Endodermal cell (in vitro differentiated cells): ENCODE data around the gene ZNF556. TPM values are rescaled to one million over a fixed set of nuclear protein-coding genes. Genes with fewer than 3 reads are reported as not detected.

Experiments used
- DNase-seq: peaks from one replicate; pipeline ENCODE4 v3.0.0-alpha.2; 2017
- H3K27ac ChIP-seq: 2 replicates; pipeline ENCODE4 v1.5.1; 2013; ENCODE audit warnings: mild to moderate bottlenecking, low read depth, low read length, moderate library complexity
- H3K27me3 ChIP-seq: 2 replicates; pipeline ENCODE4 v1.6.1; 2013; ENCODE audit warnings: mild to moderate bottlenecking, low read length, moderate library complexity; ENCODE audit not compliant: insufficient read depth, control insufficient read depth, poor library complexity, severe bottlenecking
- H3K36me3 ChIP-seq: 2 replicates; pipeline ENCODE4 v1.7.0; 2013; ENCODE audit warnings: mild to moderate bottlenecking, low read length, moderate library complexity; ENCODE audit not compliant: control insufficient read depth, insufficient read depth
- H3K4me1 ChIP-seq: one replicate; pipeline ENCODE4 v1.7.0; 2013; ENCODE audit warnings: low read length; ENCODE audit not compliant: control insufficient read depth, insufficient read depth
- H3K4me3 ChIP-seq: 2 replicates; pipeline ENCODE4 v1.5.1; 2013; ENCODE audit warnings: mild to moderate bottlenecking, low read length, moderate library complexity
- H3K9ac ChIP-seq: 2 replicates; pipeline ENCODE4 v1.6.1; 2013; ENCODE audit warnings: mild to moderate bottlenecking, low read length, moderate library complexity; ENCODE audit not compliant: poor library complexity, severe bottlenecking; ENCODE audit errors: extremely low read depth
- H3K9me3 ChIP-seq: 2 replicates; pipeline ENCODE4 v1.6.1; 2013; ENCODE audit warnings: mild to moderate bottlenecking, low read length, moderate library complexity; ENCODE audit not compliant: control insufficient read depth
- H3K27ac Mint-ChIP-seq: 2 replicates; pipeline ENCODE4 v1.8.0; 2020; ENCODE audit warnings: mixed read lengths
- H3K27me3 Mint-ChIP-seq: 2 replicates; pipeline ENCODE4 v1.8.0; 2021; ENCODE audit warnings: mild to moderate bottlenecking, mixed read lengths; ENCODE audit not compliant: insufficient read depth
- H3K36me3 Mint-ChIP-seq: 2 replicates; pipeline ENCODE4 v1.8.0; 2020; ENCODE audit warnings: low read depth, mixed read lengths
- H3K4me1 Mint-ChIP-seq: 2 replicates; pipeline ENCODE4 v1.8.0; 2020; ENCODE audit warnings: mixed read lengths
- H3K4me3 Mint-ChIP-seq: 2 replicates; pipeline ENCODE4 v1.8.0; 2020; ENCODE audit warnings: mild to moderate bottlenecking, moderate library complexity, mixed read lengths
- H3K9me3 Mint-ChIP-seq: 2 replicates; pipeline ENCODE4 v1.8.0; 2020; ENCODE audit warnings: mild to moderate bottlenecking, mixed read lengths
- whole genome bisulfite sequencing, 2 experiments: methylation state at CpG; one replicate each; pipeline versions ENCODE4 v1.1.5 to v1.1.7; 2013; ENCODE audit warnings: missing lambda C conversion rate in 2 of 2, mixed read lengths in 1 of 2; ENCODE audit not compliant: insufficient coverage in 1 of 2, insufficient read length in 1 of 2; 5-methylcytosine and 5-hydroxymethylcytosine counted together
- total RNA-seq, 2 donors: library from RNA; stranded (reverse); fragmentation: NEBNext Ultra II Directional in 1 of 2; extraction: Animal tissue kit (Norgen Biotek cat#: 25700) in 1 of 2; gene quantifications; 2 replicates in 1 of 2; 3 replicates in 1 of 2; pipeline ENCODE4 v1.2.1, GENCODE V29; 2021
- TF ChIP-seq, protein P1 (sequence below): fragments of 200-600 bp; sonication (generic); conservative IDR thresholded peaks from 2 replicates; pipeline ENCODE4 v1.5.0; 2021; ENCODE audit warnings: antibody characterized with exemption, mild to moderate bottlenecking

The ZNF556 gene
- total RNA-seq, 2 donors from 2014 or later = not detected

DNA sequence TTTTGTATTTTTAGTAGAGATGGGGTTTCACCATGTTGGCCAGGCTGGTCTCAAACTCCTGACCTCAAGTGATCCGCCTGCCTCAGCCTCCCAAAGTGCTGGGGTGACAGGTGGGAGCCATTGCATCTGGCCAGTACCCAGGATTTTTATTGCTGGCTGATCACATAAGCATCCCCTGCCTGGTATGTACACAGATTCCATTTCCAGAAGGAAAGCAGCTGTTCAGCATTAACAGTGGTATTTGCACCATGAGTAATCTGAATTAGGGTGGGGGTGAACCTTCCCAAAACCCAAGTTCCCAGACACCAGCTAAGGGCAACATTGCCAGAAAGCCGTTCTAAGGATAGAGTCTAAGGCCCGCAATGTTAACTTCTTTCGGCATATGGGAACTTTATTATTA, 18.5 kb upstream of the ZNF556 start:
- H3K4me1 Mint-ChIP-seq = no peaks in the 10 kb centered on the region
- no peaks in the 10 kb centered on the region for H3K27me3 ChIP-seq
- no peaks in the 10 kb centered on the region for H3K4me1 ChIP-seq
- H3K9ac ChIP-seq = no peak overlapping the region
- peaks cover 94% of the 10 kb centered on the region for H3K9me3 ChIP-seq
- DNase-seq = no peak
- TF ChIP-seq, protein P1, sequence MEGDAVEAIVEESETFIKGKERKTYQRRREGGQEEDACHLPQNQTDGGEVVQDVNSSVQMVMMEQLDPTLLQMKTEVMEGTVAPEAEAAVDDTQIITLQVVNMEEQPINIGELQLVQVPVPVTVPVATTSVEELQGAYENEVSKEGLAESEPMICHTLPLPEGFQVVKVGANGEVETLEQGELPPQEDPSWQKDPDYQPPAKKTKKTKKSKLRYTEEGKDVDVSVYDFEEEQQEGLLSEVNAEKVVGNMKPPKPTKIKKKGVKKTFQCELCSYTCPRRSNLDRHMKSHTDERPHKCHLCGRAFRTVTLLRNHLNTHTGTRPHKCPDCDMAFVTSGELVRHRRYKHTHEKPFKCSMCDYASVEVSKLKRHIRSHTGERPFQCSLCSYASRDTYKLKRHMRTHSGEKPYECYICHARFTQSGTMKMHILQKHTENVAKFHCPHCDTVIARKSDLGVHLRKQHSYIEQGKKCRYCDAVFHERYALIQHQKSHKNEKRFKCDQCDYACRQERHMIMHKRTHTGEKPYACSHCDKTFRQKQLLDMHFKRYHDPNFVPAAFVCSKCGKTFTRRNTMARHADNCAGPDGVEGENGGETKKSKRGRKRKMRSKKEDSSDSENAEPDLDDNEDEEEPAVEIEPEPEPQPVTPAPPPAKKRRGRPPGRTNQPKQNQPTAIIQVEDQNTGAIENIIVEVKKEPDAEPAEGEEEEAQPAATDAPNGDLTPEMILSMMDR = no peak
- no peak overlapping the region for H3K27ac ChIP-seq
- H3K4me3 ChIP-seq = peak overlapping the region; percentile 41
- peaks cover 85% of the 10 kb centered on the region for H3K36me3 Mint-ChIP-seq
- 96 to 97% methylated on average over 3 to 4 of the region's 4 CpGs for WGBS, 2 experiments
- H3K27ac Mint-ChIP-seq = no peak overlapping the region
- no peak overlapping the region for H3K4me3 Mint-ChIP-seq
- H3K27me3 Mint-ChIP-seq = no peaks in the 10 kb centered on the region
- H3K9me3 Mint-ChIP-seq = peaks cover 88% of the 10 kb centered on the region
- peaks cover 59% of the 10 kb centered on the region for H3K36me3 ChIP-seq

DNA sequence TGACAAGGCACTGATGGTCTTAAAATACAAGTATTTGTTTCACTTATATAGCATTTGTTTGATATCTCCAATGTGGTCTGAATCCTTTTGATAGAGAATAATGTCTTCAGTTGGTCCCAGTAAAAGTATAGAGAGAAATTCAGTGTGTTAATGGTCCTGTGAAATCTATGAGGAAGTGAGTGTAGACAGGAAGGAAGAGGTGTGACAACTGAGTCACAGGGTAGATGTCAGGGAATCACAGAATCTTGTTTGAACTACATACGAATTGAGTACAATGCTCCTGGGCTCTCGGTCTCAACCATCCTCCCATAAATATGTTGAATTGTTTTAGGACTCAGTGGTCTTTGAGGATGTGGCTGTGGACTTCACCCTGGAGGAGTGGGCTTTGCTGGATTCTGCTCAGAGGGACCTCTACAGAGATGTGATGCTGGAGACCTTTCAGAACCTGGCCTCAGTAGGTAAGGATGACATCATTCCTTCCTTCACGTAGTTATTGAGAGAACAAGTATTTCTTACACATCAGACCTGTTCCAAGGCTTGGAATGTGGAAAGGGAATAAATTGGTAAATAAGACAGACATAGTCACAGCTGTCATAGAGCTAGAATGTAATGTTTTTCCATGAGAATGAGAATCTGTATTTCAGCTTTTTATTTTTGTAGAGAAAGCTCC, 16.7 kb upstream of the ZNF556 start:
- Histone ChIP-seq H3K9me3 (peaks cover 97% of the 10 kb centered on the region), H3K4me3 (peak overlapping the region; percentile 58), H3K36me3 (peaks cover 66% of the 10 kb centered on the region), H3K27me3 (no peaks in the 10 kb centered on the region), H3K27ac (no peak overlapping the region), H3K4me1 (no peaks in the 10 kb centered on the region), H3K9ac (no peak overlapping the region)
- DNase-seq = no peak
- TF ChIP-seq, protein P1 = no peak
- Mint-ChIP-seq H3K9me3 (peaks cover 95% of the 10 kb centered on the region), H3K4me1 (no peaks in the 10 kb centered on the region), H3K27me3 (no peaks in the 10 kb centered on the region), H3K27ac (no peak overlapping the region), H3K4me3 (no peak overlapping the region), H3K36me3 (peaks cover 88% of the 10 kb centered on the region)
- WGBS, 2 experiments = 92 to 100% methylated on average over 1 to 3 of the region's 3 CpGs

DNA sequence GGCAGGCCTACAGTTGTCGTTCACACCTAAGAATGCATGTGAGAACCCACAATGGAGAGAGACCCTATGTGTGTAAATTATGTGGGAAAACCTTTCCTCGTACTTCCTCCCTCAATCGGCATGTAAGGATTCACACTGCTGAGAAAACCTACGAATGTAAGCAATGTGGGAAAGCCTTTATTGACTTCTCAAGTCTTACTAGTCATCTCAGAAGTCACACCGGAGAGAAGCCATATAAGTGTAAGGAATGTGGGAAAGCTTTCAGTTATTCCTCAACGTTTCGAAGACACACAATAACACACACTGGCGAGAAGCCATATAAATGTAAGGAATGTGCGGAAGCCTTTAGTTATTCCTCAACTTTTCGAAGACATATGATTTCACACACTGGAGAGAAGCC, 14.5 kb upstream of the ZNF556 start:
- Histone ChIP-seq H3K4me3 (peak overlapping the region; percentile 78), H3K9ac (no peak overlapping the region), H3K4me1 (no peaks in the 10 kb centered on the region), H3K36me3 (peaks cover 63% of the 10 kb centered on the region), H3K27me3 (no peaks in the 10 kb centered on the region), H3K9me3 (peaks cover 96% of the 10 kb centered on the region), H3K27ac (no peak overlapping the region)
- no peak for DNase-seq
- WGBS, 2 experiments = 97 to 99% methylated on average over 6 to 10 of the region's 10 CpGs
- H3K4me3 Mint-ChIP-seq = no peak overlapping the region
- no peaks in the 10 kb centered on the region for H3K27me3 Mint-ChIP-seq
- TF ChIP-seq, protein P1 = no peak
- H3K4me1 Mint-ChIP-seq = no peaks in the 10 kb centered on the region
- H3K27ac Mint-ChIP-seq = no peak overlapping the region
- H3K36me3 Mint-ChIP-seq = peaks cover 80% of the 10 kb centered on the region
- H3K9me3 Mint-ChIP-seq = peaks cover 98% of the 10 kb centered on the region
